Astrocyte of the spinal cord (primary cell): ENCODE measurements around the gene CFL2.

ENCODE experiments used
- DNase-seq: peaks from one replicate; pipeline ENCODE4 v3.0.0; 2011; ENCODE audit warnings: low read depth, low spot score
- H3K4me3 ChIP-seq: 2 replicates; pipeline ENCODE4 v1.5.1; 2011; ENCODE audit warnings: low read depth, mild to moderate bottlenecking, low read length, moderate library complexity
- CTCF ChIP-seq: IDR thresholded peaks from 2 replicates; pipeline ENCODE4 v1.5.1; 2012; ENCODE audit warnings: low read depth, mild to moderate bottlenecking, low read length, inconsistent platforms
- in situ Hi-C: cut with HindIII; loops from 2 replicates; pipeline ENCODE4 v1.10.0; 2017; ENCODE audit warnings: low sequenced_read_pairs

CFL2 gene

GRCh38 chr14:34714320-34715126 is at the start of gene CFL2:
Gene CFL2, minus strand, starts transcription at chr14:34714593. Its CDS starts 53 bp downstream, at chr14:34714540.
- TF ChIP-seq CTCF: no peak
- peak within 1 kb of the TSS; percentile 84 for H3K4me3 ChIP-seq
- DNase-seq: peak; percentile 71
- in situ Hi-C loops: no loop called here

GRCh38 chr14:34755215-34755614 is 40.8 kb upstream of the CFL2 start:
- DNase-seq: no peak
- no peak for TF ChIP-seq CTCF
- in situ Hi-C loops: no loop called here
- no peak overlapping the region for H3K4me3 ChIP-seq

GRCh38 chr14:34754687-34755086 is 40.3 kb upstream of the CFL2 start:
- no peak for TF ChIP-seq CTCF
- in situ Hi-C loops: no loop called here
- no peak for DNase-seq
- H3K4me3 ChIP-seq: no peak overlapping the region

- in situ Hi-C loops: no loop called here
- peak; percentile 72 for DNase-seq
- no peak overlapping the region for H3K4me3 ChIP-seq
- TF ChIP-seq CTCF: no peak
Observed at GRCh38 chr14:34750670-34751069, 36.3 kb upstream of the CFL2 start.

- in situ Hi-C loops: no loop called here
- no peak overlapping the region for H3K4me3 ChIP-seq
- no peak for TF ChIP-seq CTCF
- no peak for DNase-seq
Observed at GRCh38 chr14:34750233-34750632, 35.8 kb upstream of the CFL2 start.

GRCh38 chr14:34749408-34749807 is 35.0 kb upstream of the CFL2 start:
- DNase-seq: no peak
- TF ChIP-seq CTCF: no peak
- no peak overlapping the region for H3K4me3 ChIP-seq
- in situ Hi-C loops: no loop called here
